ENCODE results near the gene HERPUD2. TPM values are rescaled to one million over a fixed set of nuclear protein-coding genes. Genes with fewer than 3 reads are reported as not detected.

The HERPUD2 gene
- total and polyA plus RNA-seq, 2 of the 8 experiments (the other 6 are each of a cell fraction or from before 2014, with no cell fraction given), result 18.3 to 27.3 TPM

DNA sequence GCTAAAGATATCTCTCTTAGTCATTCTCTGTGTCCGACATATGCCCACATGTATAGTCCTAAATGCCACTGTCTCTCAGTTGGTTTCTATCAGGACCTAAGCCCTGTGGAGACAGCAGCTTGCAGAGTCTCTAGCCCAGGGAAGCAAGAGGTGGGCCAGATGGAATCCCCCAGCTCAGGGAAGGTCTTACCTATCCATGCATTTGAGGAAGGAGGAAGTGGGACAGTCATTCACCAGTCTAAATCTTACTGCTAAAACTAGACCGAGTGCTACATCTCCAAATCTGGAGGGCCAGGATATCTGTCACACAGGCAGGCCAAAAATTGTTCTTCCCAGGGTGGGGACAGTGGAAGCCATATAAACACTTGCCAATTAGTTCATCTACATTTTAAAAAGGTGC is 26.4 kb upstream of the HERPUD2 start (continued):
- TF ChIP-seq JUN (IDR thresholded peaks at IDR 0.05; ENCODE audit: low read depth, low read length) (no peak), CBX5 (IDR thresholded peaks at IDR 0.05; ENCODE audit: low read depth, low read length) (no peak), RFX5 (IDR thresholded peaks at IDR 0.05; ENCODE audit: borderline replicate concordance, low read depth, low read length) (no peak), CEBPB (IDR thresholded peaks at IDR 0.05; ENCODE audit: low read depth, low read length) (no peak)

Data from H1 (cell line).